HG02973 (cell line): ENCODE results near the gene MYO1D.
"Not testable (repeated sequence)": the region's sequence is repeated elsewhere in the genome, so short reads cannot be mapped to it uniquely, and the experiment has no call there.

Experiments used
- ATAC-seq: cut with Tn5 transposase; IDR thresholded peaks from one replicate; pipeline ENCODE4 v1.9.1; 2021; ENCODE audit warnings: moderate library complexity; ENCODE audit not compliant: unreplicated experiment

MYO1D gene

DNA sequence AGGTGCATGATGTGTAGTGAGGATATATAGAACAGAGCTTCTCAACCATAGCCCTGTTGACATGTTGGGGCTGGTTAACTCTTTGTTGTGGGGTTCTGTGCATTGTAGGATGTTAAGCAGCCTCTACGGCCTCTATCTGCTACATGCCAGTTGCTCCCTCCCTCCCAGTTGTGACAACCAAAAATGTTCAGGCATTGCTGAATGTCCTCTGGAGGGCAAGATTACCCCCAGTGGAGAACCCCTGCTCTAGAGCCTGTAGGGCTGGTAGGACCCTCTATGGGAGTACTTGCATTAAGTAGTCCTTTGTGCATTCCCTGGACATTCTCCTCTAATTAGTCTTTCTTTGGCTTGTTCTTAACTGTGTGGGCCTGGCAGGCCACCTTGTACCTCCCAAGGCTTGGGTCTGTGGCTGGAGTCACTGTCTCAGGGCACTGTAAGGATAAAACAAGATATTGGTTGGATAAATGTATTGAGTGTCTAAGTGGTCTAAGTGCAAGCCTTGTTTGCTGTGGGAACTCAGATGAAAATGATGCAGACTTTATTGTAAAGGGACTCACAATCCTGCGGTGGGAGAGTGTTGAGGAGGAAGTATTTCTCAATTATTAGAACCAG is 19.8 kb upstream of the MYO1D start:
- no peak for ATAC-seq

DNA sequence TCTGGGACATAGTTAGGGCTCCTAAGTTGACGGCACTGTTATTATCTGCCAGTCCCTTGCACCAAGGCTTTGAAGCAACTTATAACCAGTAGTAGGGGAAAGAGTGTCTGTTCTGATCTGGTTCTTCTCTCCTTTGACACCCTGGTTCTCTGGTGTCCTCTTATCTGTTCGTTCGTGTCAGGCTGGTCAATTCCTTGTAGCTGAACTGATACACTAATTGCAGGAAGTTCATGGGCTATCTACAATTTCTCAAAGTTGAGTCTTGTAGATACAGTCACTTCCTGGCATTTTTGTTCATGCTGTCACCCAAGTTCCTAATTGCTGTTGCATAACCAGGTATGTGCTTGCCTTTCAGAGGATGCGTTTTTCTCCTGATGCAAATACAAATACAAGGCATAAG is 17.3 kb upstream of the MYO1D start:
- no peak for ATAC-seq

DNA sequence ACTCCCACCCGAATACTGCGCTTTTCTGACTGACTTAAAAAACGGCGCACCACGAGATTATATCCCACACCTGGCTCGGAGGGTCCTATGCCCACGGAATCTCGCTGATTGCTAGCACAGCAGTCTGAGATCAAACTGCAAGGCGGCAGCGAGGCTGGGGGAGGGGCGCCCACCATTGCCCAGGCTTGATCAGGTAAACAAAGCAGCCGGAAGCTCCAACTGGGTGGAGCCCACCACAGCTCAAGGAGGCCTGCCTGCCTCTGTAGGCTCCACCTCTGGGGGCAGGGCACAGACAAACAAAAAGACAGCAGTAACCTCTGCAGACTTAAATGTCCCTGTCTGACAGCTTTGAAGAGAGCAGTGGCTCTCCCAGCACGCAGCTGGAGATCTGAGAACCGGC is 10.5 kb upstream of the MYO1D start:
- not testable (repeated sequence) for ATAC-seq

DNA sequence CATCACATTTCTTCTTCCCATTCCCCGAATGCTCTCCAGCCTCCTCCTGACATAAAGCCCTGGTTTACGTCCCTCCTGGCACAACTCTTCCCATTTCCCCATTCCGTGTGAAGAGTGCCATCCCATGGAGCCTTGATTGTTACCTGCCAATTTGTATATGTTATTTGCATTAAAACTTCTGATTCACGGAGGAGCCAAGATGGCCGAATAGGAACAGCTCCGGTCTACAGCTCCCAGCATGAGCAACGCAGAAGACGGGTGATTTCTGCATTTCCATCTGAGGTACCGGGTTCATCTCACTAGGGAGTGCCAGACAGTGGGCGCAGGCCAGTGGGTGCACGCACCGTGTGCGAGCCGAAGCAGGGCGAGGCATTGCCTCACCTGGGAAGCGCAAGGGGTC is 10.0 kb upstream of the MYO1D start:
- ATAC-seq = not testable (repeated sequence)

DNA sequence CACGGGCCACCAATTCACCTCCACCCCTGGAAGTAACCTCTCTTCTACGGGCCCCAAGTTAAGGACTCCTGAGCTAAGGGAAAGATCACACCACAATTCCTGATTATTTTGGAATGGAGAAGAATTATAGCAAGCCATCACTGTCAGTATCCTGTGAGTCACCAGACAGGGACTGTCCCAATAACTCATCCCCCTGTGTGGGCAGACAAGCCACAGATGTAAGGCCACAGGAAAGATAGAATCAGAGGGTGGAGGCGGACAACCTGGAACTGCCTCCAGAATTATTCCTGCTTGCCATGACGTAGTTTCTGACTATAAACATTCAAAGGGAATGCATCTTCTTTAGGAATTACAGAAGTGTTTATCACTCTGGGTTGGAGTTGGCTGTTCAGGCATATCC is 5.8 kb upstream of the MYO1D start:
- ATAC-seq = no peak

DNA sequence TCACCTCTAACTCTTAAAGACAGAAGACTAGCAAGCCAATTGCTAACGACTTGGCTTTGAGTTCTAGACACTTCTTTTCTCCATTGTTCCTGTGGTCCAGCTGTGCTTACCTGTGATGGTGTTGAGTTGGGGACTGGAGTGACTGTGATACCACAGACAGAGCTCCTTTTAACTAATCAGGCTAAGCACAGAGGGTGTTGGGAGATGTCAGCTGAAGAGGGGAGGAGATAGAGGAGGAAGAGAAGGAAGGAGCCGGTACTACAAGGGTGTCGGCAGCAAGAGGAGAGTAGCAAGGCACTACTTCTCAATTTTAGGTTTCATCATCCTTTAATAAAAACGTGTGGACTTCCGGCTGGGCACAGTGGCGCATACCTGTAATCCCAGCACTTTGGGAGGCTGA is 5.1 kb upstream of the MYO1D start:
- ATAC-seq = no peak

DNA sequence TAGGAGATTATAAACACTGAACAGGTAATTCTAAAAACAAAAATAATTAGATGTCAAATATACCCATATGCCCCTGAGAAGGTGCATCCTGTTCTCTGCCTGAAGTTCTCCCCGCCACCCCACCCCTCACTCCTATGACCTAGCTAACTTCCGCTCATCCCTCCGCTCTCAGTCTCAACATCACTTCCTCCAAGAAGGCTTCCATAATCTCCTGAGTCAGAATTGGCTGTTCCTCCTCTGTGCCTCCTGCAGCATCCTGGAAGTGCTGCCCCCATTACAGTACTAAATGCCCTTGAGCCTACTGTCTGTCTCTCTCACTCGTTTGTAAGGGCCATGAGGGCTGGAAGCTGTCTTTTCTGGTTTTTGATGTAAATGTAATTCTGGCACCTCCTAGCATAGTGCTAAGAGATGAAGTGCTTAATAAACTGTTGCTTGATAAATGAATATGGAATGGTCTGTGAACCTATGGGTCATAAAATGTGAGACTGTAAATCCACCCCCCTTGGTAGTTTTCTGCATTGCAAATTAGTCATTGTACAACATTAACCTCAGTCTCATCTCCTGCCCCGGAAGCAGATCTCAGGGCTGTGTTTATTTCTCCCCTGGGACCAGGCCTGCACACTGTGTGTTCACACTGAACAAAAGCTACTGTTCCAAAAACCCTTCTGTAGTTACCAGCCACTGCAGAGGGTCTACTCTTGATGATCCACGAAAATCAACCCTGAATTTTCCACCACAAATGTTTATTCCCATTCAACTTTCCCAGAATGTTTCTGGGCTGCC is 3.9 kb upstream of the MYO1D start:
- no peak for ATAC-seq

DNA sequence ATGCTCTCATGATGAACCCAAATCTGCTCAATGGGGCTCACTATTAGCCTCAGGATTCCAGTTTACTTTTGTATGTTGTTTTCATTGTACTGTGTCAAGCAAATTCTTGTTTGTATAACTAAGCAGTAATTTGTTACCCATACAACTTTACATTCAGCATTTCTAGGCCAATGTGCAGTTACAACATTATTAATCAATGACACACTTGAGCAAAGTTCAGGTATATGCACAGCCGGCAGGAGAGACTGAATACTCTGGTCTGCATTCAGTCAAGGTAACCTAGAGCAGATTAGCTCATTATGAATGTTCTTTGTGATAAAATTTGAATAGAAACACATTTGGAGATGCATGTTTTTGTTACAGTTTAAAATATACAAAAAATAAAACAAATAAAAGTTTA is 2.2 kb upstream of the MYO1D start:
- ATAC-seq = no peak

DNA sequence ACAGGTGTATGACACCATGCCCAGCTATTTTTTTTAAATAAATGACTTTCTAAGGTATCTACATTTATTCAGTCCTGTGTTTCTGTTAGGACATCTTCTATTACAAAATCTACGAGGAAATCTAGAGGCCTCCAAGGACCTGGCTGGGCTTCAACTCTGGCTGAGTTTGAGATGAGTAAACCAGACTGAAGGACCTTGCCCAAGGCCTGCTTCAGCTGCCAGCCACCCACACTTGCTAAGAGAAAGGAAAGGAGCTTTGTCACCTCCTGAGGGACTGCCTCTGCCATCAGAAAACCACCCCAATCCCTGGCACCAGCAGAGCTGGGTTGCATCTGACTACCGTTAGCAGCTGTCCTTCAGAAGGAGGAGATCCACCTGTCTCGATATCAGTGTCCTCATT is 1.3 kb upstream of the MYO1D start:
- no peak for ATAC-seq

DNA sequence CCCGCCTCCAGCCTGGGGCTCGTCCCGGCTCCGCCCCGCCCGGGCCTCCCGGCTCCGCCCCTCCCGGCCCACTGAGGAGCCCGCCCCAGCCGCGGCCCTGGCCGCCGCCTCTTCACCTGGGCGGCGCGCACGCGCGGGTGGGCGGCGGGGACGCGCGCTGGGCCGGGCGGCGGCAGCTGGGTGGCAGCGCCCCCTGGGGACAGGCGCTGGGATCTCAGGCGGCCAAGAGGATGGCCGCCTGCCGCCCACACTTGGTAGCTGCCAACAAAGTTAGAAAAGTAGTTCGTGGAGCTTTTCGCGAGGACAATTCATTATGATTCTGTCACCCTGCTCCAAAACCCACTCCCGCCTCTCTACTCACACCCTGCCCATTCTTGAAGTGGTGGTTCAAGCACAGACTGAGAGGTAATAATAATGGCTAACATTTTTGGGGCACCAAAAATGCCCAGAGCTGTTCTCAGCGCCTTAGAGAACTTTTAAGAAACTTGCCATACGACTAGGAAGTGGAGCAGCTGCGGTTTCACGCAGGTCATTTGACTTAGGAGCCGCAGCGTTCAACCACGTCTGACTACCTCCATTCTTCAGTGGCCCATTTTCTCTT is 340 bp upstream of the MYO1D start:
- ATAC-seq = peak; percentile 81

DNA sequence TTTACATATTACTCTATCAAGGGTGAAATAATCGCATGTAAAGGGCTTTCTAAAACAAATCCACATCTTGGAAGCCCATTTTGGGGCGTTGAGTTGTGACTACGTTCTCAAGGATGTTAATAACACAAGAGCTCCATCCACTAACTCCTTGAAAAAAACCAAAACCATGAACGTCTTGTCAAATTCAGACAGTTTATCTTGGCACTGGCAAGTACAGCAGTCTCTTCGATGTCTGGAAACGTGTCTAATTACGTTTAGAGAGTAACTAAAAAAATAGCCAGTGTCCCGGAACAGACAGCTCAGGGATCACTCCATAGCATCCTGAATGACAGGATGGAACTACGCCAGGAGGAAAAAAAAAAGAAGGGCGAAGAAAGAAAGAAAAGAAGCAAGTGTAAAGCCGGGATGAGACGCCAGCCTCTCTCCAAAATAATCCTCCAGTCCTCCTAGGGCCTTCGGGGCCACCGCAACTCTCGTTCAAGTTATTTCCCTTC is 954 bp downstream of the MYO1D start:
- no peak for ATAC-seq

DNA sequence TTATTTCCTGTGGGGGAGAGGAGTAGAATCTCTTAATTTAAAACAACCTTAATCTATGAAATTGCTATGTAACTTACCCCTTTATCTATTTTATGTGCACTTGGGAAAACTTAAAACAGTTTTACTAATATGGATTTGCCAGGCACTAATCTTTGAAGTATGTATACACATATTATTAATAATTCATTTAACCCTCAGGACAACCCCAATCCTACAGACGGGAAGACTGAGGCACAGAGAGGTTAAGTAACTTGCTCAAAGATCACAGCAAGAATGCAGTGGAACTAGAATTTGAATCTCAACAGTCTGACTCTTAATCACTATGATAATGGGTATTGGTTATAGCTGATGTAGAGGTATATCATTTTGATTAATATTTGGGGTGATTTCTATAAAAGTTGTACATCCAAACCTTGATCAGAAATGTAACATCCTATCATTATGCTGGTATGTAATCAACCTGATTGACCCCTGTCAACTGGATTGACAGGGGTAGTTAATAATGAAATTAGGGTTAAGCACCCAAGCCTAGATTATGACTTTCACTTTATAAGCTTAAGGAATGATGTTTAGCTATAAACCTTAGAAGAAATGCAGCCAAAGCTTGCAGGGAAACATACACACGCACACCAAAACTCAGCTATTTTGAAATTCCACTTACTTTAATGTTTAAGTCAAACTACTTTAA is 1.6 kb downstream of the MYO1D start:
- ATAC-seq = no peak

DNA sequence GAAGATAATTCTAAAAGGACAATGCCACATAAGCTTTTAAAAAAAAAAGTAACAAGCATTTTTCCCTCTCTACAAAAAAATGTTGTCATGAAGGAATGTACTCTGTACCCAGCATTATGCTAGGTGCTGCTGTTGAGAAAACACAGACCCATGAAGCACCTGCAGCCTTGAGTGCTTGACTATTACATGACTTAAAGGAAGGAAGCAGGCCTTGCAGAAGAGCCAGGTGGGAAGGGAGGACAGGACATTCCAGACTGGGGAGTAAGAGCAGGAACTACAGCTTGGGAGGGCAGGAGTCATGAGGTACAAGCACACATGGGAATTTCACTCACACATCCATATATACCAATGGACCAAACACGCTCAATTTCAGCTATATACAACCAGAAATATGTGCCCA is 3.8 kb downstream of the MYO1D start:
- ATAC-seq = no peak

DNA sequence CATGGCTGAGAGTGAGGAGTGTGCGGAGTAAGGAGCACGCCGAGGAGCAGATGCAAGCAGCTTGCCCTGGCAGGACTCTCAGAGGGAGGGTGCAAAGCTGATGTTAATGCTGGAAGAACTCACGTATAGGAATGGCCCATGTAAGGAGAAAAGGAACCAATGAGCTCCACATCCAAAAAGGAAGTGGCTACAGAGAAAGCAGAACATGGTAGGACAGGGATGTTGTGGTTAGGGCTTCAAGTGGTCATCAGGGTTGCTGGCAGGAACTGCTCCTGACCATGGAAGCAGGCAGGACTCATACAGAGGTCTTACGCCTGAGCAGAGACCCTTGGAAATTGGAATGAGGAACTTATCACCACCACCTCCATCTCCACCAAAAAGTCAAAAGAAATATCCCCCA is 5.2 kb downstream of the MYO1D start:
- ATAC-seq = no peak

DNA sequence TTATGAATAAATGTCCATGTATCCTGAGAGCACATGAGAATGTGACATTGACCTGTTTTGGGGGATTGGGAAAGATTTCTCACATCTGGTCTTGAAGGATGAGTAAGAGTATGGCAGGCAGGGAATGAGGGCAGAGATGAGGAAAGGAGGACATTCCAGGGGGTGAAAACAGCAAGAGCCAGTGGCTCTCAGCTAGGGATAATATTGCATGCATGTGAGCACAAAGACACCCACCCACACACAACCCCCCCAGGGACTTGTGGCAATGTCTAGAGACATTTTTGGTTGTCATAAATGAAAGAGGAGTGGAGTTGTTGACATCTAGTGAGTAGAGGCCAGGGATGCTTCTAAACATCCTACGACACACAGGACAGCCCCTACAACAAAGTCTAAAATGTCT is 6.0 kb downstream of the MYO1D start:
- ATAC-seq = no peak

DNA sequence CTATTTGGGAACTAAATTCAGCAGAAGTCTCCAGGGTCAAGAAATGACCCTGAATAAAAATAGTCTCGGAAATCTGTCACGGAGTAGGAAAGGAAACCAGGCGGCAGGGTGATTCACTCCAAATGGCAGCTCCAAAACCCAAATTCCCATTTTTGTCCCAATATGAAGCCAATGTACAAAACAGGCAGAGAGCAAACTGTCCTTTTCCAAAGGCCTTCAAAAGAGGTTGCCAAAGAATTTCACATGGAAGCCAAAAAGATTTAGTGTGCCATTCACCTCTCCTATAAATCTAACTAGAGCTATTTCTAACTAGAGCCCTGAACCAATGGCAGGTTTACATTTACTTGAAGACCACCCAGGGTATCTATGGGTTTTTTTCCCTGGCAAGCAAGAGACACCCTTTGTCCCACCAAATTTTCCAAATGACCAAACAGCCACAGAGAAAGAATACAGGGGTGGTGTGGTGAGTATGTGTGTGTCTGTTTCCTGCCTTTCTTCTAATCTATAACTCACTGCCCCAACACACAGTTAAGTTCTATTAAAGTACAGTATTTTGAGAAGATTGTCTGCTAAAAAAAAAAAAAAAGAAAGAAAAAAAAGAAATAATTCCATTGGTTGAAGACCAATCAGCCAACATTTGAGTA is 6.8 kb downstream of the MYO1D start:
- no peak for ATAC-seq

DNA sequence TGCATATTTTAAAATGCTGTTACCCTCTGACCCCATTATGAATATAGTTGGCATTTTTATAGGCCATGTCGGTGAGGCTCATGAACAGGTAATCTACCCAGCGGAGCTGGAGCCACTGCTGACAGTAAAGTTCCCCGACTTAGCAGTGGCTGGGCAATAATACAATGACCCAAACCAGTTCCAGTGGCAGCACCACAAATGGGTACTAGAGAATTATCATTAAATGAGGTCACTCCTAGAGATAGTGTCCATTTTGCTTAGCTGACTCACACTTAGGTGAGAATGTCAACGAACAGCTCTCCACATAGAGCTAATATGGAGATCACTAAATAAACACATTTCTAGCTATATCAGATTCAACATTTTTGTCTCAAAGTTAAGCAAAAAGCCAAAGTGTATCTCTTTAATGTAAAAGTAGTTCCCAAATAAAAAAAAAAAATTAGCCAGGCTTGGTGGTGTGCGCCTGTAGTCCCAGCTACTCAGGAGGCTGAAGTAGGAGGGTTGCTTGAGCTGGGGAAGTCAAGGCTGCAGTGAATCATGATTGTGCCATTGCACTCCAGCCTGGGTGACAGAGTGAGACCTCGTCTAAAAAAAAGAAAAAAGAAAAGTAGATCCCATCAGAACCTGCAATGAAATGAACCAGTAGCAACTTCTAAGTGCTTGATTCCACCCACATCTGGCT is 7.4 kb downstream of the MYO1D start:
- ATAC-seq = no peak

DNA sequence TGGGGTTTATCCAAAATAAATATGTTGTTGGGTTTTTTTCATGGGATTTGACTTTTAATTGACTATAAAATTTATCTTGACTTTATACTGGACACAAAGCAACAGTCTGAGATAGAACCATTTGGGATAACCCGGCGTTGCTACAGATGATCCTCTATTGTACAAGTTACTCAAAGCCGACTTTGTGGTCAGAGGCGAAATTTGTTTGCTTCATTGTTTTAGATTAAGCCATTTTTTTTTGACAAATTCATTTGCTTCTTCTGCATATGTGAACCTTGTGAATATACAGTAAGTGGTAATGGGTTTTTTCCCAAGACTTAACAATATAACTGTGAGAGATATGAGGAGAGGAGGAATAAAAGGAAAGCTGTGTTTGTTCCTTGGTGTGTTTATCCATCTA is 11.8 kb downstream of the MYO1D start:
- ATAC-seq = no peak

DNA sequence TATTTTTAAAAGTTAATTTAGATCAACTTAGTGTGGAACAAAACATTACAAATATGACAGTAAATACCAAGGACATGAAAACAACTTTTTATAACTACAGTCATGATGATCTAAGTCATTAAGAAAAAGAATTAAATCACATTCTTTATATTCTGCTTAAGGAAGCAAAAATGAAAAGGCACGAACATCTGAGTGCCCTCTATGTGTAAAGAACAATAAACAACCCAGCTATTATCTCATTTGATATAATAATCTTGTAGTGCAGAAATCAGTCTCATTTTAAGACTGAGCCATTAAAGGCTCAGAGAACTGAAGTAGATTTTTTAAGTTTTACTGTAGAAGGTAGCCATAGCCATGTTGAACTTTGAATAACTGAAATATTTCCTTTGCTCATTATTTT is 13.4 kb downstream of the MYO1D start:
- no peak for ATAC-seq

DNA sequence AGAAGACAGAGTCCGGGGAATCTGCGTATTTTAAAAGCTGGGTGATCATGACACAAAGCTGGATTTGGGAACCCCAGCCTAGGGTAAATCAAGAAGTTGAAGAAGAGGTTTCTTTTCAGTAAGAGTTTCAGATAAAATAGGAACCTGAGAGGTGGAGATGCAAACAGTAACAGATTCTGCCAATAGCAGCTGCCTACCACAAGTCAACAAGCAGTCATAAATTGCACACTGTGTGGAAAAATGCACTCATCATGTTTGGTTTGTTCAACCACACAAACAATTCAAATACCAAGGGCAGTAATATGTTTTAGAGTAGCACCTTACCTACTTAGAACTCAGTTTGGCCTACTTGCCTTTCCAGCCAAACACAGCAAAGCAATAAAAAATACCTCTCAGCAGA is 14.0 kb downstream of the MYO1D start:
- ATAC-seq = no peak

DNA sequence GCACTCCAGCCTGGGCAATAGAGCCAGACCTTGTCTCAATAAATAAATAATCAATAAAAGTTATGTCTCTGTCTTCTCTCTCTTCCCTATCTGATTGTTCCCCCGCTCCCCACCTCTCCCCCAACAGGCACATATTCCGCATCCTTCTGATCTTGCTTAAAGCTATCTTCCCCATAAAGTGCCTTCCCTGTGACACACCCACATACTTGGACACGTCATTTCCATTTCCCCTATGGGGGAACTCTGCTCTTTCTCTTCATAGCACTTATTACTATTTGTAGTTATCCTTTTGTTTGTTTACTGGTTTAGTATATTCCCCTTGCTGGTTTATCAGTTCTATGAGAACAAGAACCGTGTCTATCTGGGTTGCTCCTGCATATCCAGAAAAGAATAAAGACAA is 14.9 kb downstream of the MYO1D start:
- ATAC-seq = no peak
